Hepatocyte (in vitro differentiated cells): ENCODE measurements around the gene CKAP5.

Source experiments
- EZH2 ChIP-seq: fragments of 200-600 bp; sonication (generic); IDR thresholded peaks from 2 replicates; pipeline ENCODE4 v1.6.1; 2016; ENCODE audit warnings: antibody characterized with exemption, mild to moderate bottlenecking, borderline replicate concordance
- EZH2phosphoT487 ChIP-seq: fragments of 200-600 bp; sonication (generic); IDR thresholded peaks from one replicate; pipeline ENCODE4 v1.6.1; 2018; ENCODE audit warnings: antibody characterized with exemption, mild to moderate bottlenecking, low read depth, moderate library complexity; ENCODE audit not compliant: unreplicated experiment, severe bottlenecking
- TF ChIP-seq, protein P1 (sequence below): fragments of 200-600 bp; sonication (generic); IDR thresholded peaks from 2 replicates; pipeline ENCODE4 v1.5.1; 2016; ENCODE audit warnings: antibody characterized with exemption, mild to moderate bottlenecking; ENCODE audit not compliant: poor library complexity

DNA sequence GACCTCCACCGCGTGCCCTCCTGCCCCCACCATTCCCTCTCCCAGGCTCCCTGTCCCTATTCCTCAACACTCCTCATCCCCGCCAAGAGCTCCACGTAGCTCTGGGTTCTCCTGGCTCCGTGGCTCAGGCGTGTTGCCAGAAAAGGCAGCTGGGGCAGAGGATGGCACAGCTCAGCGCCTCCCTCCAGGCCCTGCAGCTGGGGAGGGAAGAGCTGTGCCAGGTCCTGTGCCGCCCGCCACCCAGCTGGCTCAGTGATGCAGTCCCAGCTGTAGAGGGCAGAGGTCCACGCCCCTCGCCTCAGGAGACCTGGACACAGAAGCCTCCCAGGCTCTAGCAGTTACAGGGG lies 149.9 kb downstream of the CKAP5 start:
- TF ChIP-seq, protein P1, sequence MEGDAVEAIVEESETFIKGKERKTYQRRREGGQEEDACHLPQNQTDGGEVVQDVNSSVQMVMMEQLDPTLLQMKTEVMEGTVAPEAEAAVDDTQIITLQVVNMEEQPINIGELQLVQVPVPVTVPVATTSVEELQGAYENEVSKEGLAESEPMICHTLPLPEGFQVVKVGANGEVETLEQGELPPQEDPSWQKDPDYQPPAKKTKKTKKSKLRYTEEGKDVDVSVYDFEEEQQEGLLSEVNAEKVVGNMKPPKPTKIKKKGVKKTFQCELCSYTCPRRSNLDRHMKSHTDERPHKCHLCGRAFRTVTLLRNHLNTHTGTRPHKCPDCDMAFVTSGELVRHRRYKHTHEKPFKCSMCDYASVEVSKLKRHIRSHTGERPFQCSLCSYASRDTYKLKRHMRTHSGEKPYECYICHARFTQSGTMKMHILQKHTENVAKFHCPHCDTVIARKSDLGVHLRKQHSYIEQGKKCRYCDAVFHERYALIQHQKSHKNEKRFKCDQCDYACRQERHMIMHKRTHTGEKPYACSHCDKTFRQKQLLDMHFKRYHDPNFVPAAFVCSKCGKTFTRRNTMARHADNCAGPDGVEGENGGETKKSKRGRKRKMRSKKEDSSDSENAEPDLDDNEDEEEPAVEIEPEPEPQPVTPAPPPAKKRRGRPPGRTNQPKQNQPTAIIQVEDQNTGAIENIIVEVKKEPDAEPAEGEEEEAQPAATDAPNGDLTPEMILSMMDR, result no peak
- no peak for TF ChIP-seq EZH2phosphoT487
- TF ChIP-seq EZH2, result no peak
